GM18909 (cell line): ENCODE measurements around the gene PNPO.
A peak's percentile ranks its signal among the peaks of the same experiment; 100 is the strongest.
"Not testable (repeated sequence)": the region's sequence is repeated elsewhere in the genome, so short reads cannot be mapped to it uniquely, and the experiment has no call there.

Experiments
- ATAC-seq: cut with Tn5 transposase; IDR thresholded peaks from one replicate; pipeline ENCODE4 v1.9.1; 2021; ENCODE audit warnings: mild to moderate bottlenecking; ENCODE audit not compliant: unreplicated experiment, poor library complexity

The PNPO gene

DNA sequence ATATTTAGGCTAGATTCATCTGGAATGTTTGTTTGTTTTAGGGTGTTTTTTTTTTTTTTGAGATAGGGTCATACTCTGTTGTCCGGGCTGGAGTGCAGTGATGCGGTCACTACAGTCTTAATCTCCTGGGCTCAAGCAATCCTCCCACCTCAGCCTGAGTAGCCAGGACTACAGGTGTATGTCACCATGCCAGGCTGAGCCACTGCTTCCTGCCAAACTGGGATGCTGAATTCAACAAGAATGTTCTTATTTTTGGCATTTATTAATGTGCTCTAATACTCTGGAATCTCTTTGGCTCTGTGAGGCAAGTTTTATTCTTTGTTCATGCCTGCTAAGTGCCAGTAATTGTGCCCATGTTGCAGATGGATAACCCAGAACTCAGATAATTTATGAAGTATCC lies 23.8 kb upstream of the PNPO start:
- no peak for ATAC-seq

- ATAC-seq = no peak
Observed at GRCh38 chr17:47918006-47918405, 23.4 kb upstream of the PNPO start.

GRCh38 chr17:47918991-47919390 lies 22.4 kb upstream of the PNPO start:
- ATAC-seq = no peak

DNA sequence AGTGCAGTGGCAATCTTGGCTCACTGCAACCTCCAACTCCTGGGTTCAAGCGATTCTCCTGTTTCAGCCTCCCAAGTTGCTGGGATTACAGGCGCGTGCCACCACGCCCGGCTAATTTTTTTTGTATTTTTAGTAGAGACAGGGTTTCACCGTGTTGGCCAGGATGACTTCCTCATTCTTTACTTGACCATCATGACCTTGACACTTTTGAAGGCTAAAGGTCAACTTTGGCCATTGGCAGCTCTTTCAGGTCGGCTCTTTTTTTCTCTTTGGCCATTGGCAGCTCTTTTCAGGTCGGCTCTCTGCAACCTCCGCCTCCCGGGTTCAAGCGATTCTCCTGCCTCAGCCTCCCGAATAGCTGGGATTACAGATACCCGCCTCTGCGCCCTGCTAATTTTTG lies 21.5 kb upstream of the PNPO start:
- not testable (repeated sequence) for ATAC-seq

DNA sequence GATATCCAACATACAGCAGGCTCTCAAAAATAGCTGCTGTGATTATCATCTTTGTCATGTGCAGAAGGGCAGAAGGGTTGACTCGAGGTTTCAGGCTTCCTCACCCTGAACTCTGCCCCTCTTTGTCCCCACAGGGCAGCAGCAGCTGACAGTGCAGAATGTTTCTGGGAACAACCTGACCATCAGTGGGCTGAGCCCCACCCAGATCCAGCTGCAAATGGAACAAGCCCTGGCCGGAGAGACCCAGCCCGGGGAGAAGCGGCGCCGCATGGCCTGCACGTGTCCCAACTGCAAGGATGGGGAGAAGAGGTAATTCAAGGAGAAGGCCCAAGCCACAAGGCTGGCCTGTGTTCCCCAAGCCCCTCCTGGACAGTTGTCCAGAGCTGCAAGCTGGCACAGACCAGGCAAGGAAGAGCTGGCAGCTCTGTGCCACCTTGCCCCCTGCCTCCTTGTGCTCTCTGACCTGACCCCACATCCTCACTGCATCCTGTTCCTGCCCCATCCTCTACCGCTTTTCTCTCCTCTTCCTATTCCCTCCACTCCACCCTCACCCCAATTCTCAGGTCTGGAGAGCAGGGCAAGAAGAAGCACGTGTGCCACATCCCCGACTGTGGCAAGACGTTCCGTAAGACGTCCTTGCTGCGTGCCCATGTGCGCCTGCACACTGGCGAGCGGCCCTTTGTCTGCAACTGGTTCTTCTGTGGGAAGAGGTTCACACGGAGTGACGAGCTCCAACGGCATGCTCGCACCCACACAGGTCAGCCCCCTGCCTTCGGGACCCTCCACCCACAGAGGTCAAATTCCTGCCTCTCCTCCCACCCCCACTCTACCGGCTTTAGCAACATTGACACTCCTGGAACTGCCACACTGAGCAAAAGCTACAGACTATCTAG lies 16.3 kb upstream of the PNPO start:
- ATAC-seq = no peak

- ATAC-seq = no peak
Observed at GRCh38 chr17:47925678-47925988, 15.7 kb upstream of the PNPO start.

- ATAC-seq = no peak
Observed at GRCh38 chr17:47927821-47928400, 13.5 kb upstream of the PNPO start.

DNA sequence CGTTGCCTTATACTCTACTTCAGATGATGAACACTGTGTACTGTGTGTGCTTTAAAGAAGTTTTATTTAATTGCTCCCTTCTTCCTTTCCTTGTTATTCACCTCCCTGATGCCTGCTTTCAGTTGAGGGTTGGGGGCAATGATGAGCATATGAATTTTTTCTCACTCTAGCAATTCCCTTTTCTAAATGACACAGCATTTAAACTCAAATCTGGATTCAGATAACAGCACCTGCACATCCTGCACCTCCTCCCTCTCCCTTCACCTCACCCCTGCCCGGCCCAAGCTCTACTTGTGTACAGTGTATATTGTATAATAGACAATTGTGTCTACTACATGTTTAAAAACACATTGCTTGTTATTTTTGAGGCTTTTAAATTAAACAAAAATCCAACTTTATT lies 13.0 kb upstream of the PNPO start:
- ATAC-seq = no peak

DNA sequence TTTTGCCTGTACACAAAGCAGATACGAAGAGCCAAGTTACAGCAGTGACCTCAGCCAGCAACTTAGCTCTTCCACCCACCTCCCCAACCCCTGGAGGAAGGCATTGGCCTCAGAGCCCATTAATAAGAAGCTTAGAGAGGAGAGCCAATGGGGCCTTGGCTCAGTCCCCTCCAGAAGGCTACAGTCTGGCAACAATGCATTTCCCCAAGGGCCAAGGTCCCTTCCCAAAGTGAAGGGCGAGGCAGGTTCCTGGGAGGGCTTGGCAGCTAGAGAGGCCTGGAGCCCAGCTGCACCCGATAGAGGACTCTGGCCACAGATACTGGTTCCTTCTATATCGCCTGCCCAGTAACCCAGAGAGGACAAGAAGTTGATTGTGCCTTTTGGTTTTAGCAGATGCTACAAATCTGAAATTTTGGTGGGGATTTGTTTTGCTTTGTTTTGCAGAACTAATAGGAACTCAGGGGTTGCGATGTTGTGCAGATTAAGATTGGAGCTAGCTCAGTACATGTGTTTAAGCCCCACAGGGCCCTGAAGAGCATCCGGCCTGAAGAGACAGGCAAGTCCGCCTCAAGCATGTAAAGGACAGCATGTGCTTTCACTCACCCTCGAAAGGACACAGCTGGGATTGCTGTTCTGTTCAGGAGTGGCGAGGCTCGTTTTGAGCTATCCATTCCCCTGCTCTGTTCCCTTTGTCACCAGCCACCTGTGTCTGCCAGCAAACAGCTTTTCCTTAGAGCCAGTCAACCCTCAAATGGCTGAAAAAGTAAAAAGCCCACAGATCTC lies 12.0 kb upstream of the PNPO start:
- ATAC-seq = no peak

DNA sequence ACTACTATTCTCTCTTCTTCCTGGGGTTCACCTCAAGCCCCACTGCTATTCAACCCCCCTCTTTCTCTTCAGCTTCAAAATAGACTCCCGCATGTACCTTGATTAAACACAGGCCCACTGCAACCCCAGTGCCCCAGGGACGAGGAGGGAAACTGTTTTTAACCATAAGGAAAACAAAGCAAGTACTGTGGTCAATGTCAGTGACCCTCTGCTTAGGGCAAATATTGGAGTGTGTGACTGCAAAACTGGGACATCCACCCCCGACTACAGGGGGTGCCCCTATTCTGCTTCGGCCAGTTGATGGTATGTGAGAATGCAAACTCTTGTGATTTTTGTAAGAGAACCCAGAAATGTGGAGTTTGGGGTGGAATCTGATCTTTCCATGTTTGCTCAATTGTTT lies 9.5 kb upstream of the PNPO start:
- no peak for ATAC-seq

GRCh38 chr17:47934856-47935255 lies 6.5 kb upstream of the PNPO start:
- no peak for ATAC-seq

GRCh38 chr17:47935468-47935867 lies 5.9 kb upstream of the PNPO start:
- ATAC-seq = not testable (repeated sequence)

GRCh38 chr17:47935961-47936360 lies 5.4 kb upstream of the PNPO start:
- ATAC-seq = no peak

DNA sequence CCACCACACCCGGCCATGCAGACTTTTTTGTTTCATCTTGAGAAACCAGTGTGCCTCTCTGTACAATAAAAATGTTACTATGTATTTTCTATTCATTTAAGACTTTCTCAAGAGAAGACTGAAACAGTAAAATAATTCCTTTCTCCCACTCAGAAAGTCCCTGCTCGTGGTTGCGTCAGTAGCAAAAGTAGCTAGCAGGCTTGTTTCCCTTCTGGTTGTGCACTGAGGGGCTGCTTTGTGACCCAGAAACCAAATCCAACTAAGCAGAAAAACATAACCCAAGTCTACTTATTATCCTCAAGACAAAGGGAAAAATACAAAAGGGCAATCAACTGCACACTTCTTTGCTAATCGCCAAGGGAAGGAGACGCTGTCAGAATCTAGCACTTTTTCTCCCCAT lies 3.4 kb upstream of the PNPO start:
- no peak for ATAC-seq

GRCh38 chr17:47942096-47942510 lies 732 bp downstream of the PNPO start:
- no peak for ATAC-seq

DNA sequence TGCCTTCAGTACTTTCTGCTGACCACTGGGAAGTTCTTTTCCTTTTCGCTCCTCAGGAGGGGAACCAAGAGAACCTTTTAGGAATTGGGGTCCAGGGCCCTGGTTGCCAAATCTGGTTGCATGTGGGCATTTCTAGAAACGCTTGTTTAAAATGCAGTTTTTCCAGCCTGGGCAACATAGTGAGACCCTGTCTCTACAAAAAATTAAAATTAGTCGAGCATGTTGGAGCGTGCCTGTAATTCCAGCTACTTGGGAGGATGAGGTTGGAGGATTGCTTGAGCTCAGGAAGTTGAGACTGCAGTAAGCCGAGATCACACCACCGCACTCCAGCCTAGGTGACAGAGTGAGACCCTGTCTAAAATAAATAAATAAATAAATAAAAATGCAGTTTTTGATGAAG lies 1.2 kb downstream of the PNPO start:
- ATAC-seq = no peak

DNA sequence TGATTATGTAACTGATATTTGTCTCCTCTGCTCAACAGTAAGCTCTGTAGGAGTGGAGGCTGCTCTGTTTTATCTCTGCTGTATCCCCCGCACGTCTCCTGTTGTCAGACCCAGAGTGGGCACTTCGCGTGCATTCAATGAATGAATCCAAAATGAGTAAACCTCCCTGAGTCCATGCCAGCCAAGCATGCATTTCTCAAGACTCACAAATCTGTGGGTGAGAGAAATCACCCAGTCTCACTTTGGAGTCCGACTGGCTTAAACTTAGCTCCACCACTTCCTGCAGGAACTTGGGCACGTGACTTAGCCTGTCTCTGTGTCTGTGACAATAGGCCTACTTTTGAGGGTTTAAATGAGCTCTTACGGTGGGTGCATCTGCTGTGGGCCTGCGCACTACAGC lies 3.7 kb downstream of the PNPO start:
- no peak for ATAC-seq

DNA sequence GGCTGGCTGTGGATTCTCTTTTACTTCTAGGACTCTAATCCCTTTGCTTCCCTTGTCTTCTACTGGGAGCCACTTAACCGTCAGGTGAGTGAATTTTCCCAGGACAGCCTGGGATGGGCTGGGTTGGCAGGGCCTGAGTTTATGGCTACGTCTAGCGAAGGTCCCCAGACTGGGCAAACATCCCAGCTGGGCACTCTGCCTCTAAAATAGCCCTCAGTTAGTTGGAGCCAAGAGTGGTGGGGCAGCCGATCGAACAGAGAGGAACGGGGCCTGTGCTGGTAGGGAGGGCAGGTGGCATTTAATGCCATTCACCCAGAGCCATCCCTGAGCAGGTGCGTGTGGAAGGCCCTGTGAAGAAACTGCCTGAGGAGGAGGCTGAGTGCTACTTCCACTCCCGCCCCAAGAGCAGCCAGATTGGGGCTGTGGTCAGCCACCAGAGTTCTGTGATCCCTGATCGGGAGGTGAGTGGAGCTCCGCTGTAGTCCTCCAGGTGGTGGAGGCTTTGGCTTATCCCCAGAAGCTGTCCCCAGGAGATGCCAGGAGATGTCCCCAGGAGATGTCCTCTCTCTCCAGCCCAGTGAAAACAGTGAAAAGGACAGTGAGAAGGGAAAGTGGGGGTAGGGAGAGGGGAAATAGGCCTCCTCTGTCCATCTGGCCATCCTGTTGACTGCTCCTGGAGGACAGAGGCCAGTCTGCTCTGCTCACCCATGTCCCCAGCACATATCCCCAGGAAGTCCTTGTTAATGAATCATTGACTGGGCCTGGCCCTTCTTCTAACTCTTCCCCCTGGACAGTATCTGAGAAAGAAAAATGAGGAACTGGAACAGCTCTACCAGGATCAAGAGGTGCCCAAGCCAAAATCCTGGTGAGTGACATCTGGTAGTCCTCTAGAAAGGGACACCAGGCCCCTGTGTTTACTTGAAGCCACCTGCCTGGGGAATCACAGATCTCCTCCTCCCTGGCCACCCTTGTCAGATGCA lies 4.4 kb downstream of the PNPO start:
- ATAC-seq = no peak

- no peak for ATAC-seq
Observed at GRCh38 chr17:47946516-47946915, 5.1 kb downstream of the PNPO start.

DNA sequence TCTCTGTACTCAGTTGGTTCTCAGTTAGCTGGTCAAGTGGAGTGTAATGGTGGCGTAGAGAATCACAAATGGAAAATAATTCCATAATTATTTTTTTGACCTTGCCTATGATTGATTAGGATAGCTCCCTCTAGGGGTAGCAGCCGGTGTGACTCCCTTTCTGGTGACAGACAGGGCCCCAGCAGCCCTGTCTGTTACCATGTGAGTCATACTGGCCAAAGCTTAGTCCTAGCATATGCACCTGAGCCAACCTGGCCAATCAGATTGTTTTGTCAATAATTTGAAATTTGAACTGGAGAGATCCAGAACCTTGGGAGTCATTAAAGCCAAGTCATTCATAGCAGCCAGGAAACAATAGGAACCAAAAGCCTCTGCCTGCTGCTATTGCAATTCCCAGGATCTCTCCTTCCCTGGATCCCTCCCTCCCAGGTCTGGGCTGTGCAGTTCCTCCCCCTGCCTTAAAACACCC lies 5.6 kb downstream of the PNPO start:
- peak; percentile 64 for ATAC-seq
